ENCODE measurements around the gene ATPAF1.

ATPAF1 gene

DNA sequence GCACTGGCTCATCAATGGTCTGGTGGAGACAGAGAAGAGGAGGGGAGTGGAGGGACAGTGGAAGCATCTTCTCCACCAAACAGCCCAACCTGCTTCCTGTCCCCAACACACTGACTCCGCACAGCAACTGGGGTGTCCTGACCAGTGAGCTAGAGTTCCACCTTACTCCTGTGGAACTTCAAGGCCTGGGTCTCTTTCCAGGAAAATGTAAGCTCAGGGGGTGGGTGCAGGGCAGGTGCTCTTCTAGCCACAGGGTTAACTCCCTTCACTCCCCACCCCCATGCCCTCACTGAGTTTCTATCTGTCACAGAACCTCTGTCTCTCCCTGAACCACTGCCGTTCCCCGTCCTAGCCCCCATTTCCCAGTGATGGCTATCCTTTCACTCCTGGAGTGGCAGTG is 52.4 kb downstream of the ATPAF1 start:
- no peak for DNase-seq (ENCODE audit: low read depth)

DNA sequence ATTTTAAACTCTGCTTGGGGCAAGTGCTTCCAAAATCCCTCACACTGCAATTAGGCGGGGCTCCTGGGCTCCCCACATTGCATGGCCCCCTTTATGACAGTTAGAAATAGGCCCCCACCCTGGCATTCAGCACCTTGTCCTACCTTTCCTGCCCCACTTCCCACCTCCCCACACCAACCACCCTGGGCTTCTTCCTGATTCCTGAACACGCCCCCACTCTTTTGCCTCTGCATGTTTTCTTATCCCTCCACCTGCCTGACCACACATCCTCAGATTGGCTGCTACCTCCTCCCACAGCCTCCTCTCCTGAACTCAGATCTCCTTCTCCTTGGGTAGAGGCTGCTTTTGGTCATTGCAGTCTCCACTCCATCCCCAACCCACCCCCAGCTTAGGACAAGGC is 53.1 kb downstream of the ATPAF1 start:
- DNase-seq (ENCODE audit: low read depth) = no peak

DNA sequence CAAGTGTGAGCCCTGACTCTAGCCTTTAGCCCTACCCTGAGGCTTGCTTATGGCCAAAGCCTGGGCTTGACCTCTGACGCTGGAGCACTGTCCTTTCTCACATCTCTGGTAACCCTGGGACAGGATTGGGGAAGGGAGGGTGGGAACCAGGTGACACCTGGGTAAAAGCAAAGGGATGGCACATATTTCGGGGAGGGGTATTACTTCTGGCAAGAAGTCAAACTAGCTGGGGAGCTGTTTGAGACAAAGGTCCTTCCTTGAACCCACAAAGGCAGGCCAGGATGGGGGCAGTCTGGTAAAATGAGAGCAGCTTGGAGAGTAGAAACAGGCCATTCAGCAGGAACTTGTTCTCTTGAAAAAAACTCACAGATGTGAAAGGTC is 53.6 kb downstream of the ATPAF1 start:
- DNase-seq (ENCODE audit: low read depth) = no peak

DNA sequence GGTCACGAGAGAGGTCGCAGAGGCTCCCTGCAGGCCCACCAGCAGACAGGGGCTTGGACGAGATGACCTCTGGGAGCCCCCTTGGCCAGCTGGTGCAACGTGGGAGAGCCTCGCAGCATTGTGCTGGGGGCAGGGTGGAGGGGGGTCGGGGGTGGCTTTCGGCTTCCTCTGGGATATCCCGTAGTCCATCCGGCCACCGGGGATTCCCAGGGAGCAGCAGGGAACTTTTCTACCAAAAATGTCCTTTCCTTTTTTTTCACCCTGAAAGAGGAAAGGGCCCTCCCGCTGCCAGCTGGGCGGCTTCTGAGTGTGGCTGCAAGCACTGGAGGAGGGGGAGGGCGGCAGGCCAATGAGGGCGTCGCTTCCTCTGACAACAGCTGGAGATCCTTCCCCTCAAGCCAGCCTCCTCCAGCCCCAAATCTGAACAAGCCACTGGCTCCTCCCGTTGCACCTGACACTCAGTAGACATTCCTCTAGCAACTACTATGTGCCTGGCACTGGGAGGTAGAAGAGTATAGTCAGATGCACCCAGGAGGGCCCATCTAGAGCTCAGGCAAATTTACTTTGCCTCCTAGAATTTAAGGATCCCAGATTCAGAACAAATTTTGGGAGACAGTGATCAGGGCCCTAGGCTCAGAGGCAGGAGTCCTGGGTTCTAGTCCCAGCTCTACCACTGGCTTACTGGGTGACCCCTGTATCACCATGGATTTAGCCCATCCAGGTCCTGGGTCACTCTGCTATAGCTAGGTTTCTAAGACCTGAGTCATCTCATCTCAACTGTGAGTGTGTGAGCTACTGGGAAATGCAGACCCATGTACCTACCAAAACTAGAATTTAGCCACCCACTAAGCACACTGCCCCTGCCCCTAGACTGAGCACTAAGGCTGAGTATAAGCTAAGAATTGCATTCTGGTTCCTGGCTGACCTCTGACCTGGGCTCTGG is 54.2 kb downstream of the ATPAF1 start:
- DNase-seq (ENCODE audit: low read depth) = peak; percentile 38

DNA sequence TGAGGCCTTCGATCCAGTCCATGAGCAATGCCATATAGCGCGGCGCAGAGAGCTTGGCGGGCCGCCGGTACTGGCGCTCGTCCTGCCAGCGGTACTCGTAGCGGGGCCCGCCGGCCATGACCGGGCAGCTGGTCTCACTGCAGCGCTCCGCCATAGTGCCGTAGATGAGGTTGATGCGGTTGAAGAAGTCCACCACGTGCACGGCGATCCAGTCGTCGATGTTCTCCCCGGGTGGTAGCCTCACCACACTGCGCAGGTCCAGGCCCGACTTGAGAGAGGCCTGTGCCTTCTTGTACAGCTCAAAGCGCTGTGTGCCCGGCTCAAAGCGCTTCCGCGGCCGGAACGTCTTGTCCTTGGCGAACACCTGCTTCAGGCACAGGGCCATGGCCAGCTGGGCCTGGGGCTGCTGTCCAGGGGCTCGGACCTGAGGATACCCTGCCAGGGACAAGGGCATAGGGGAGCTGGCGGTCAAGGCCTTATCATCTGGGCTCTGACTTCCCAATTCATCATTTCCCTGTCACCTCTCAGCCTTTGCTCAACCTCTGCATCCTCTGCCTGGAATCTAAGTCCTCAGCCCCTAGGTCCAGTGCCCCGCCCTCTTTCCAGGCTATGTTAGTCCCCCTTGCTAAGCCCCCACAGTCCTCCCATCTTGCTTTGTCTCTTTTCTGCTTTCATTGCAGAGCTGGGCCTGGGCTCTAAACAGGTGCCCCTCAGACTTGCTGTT is 55.1 kb downstream of the ATPAF1 start:
- DNase-seq (ENCODE audit: low read depth) = no peak

DNA sequence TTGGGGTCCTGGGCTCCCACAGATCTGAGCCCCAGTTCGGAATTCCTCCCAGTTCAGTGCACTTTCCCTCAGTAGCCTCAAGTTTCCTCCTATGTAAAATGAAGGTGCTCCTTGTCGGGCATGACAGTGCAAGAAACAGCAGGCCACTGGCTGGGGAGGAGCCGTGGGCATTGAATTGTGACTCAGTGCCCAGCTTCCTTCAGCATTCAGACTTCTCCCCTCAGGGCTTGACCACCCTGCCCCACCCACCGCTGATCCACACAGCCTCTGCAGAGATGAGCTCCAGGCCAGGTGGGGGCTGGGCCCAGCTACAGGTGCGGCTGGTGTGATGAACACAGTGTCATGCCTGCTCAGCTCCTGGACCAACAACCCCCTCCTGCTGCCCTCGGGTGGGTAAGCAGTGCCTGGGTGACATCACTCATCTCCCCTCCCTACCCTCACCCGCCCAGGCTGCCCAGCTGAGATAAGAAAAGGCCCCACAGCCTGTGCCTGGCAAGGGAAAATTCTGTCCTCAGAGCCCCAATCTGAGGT is 56.4 kb downstream of the ATPAF1 start:
- DNase-seq (ENCODE audit: low read depth) = no peak

DNA sequence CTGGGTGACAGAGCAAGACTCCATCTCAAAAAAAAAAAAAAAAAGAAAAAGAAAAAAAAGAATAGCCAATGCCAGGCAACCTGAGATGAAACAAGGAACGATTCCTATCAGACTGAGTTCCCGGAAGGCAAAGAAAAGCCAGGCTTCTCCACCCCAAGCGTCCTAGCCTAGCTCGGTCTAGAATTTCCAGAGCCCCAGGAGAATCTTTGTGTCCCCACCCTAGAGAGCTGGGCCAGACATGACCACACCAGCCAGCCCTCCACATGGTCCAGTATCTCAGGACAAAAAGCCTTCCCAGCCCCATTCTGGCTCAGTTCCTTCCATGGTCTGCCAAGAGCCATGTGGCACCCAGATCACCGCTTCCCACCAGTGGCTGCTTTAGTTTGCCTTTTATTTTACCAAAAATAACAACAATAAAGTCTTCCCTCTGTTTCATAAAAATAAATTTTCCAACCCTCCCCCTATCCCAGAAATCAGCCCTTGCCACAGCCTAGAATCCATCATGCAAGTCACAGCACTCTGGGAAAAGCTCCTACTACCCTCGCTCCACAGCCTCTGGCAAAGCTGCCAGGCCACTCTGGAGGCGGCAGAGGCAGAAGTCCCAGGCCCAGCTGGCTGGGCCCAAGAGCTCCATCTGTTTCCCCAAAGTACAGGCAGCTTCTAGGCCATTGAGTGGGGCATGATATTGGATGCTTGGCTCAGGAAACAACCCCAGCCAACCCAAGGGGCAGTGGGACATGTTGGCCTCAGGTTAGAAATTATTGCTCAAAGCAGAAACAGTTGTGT is 60.6 kb downstream of the ATPAF1 start:
- no peak for DNase-seq (ENCODE audit: low read depth)

DNA sequence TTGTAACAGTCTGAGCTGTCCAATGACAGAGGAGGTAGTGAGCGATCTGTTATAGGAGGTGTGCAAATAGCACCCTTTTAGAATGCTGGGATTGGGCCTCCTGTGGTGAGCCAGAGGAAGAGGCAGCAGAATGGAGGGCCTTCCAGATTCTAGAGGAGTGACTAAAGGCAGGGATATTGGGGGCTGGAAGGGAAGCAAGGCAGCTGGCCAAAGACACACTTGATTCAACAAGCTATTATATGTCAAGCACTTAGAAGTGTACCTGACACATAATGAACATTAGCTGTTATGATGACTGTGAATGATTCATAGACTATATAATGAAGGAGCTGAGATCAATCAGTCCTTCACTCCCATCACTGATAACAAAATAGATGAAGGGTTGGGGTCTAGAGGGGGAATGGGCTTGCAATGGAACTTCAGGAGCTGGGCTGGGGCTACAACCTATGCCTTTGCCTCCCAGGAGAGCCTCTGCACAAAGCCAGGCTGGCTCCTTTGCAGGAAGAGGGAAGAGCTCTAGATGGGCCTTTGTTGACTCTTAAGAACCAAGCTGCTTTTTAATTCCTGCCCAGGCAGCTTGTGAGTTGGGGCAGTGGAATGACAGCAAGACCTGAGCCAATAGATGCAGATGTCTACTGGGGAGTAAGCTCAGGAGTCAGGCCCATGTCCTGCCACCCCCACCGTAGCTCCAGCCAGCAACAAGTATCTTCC is 61.8 kb downstream of the ATPAF1 start:
- no peak for DNase-seq (ENCODE audit: low read depth)

DNA sequence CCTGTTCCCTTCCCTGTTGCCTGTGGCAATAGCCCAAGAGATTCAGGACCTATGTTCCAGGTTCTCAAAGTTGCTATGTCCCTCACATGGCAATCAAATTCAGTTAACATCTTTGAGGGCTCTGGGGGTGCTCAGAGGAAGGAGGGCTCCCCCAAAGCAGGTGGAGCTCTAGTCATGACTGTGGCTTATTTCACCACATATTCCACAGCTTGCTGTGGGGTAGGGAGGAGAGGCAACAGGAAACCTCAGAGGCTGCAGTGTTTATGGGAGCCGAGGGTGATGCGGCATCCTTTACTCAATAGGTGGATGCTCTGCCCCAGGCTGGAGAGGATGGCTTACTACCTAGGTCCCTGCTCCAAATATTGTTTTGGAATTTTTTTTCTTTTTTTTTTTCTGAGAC is 62.9 kb downstream of the ATPAF1 start:
- DNase-seq (ENCODE audit: low read depth) = no peak

DNA sequence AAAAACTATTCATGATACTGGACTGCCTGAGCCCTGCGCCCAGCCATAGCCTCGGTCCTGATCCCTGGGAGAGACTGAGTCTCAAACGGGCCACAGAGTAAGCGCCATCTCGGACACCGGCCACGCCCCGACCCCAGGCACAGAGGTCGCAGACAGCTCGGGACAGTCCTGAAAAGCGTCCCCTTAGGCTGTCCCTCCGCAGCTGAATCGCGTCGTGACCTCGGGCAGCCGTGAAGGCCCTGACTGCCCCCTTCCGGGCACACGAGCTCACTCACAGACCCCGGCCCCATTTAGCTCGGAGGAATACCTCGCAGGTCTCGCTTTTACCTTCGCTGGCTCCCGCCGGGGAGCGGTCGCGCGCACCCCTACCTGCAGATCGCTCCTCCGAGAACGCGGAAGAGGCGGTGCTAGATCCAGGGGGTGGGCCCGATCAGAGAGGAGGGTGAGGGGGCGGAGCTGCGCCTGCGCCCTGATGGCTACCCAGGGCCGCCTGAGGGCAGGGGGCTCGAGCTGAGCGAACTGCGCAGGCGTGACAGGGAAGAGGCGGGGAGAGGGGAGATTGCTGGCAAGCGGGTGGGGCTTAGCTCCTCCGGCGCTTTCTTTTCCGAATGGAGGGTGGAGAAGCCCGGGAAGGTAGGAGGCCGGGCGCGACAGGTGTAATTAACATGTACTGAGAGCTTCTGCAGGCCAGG is 64.2 kb downstream of the ATPAF1 start, which contains the start of gene MKNK1:
Gene MKNK1, minus strand, starts transcription at position 411 of the 692 bp plus-strand sequence. CDS start 20,941 bp downstream, outside the sequence.
- DNase-seq (ENCODE audit: low read depth) = peak; percentile 86

DNA sequence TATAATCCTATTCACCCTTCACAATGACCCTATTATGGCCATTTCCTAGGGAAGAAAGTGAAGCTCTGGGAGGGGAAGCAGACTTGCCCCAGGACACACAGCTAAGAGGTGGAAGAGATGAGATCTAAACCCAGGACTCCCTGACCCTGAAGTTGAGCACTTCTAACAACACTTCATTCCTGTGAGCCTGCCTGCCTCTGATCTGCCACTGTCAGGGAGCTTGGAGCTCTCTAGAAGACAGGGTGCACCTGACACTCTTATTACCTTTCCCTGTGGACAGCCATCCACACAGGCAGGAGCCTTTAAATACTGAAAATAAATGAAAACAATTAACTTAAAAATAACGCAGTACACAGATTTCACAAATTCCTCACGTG is 64.7 kb downstream of the ATPAF1 start:
- no peak for DNase-seq (ENCODE audit: low read depth)

DNA sequence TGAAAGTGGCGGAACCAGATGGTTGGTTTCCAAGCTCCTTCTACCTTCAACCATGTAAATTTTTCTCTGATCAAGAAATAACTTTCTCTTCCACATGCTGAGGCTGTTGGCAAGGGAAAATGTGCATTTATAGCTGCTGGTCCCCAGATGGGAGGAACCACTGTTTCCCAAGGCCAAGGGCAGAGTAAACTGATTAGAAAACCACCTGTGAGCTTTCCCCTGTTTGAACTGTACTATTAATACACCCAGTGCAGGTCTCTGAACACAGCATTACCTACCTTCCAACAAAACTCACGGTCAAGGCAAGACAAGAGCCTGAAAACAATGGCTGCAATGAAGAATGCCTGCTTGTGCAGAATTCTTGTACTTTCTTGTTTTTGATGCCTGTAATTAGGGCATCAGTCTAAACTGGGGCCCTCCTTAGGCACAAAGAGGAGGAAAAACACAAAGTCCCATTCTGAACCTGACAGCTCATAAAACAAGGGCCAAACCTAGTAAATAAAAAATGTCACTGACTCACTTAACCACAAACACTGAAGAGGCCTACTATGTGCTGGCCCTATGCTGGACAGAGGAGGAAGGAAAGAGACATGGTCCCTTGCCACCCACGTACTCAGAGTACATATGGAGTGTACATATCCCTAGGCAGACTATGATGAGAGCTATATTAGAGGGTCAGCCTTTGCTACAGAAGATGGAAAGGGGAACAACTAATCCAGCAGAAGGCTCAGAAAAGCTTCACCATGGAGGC is 66.7 kb downstream of the ATPAF1 start:
- no peak for DNase-seq (ENCODE audit: low read depth)

DNA sequence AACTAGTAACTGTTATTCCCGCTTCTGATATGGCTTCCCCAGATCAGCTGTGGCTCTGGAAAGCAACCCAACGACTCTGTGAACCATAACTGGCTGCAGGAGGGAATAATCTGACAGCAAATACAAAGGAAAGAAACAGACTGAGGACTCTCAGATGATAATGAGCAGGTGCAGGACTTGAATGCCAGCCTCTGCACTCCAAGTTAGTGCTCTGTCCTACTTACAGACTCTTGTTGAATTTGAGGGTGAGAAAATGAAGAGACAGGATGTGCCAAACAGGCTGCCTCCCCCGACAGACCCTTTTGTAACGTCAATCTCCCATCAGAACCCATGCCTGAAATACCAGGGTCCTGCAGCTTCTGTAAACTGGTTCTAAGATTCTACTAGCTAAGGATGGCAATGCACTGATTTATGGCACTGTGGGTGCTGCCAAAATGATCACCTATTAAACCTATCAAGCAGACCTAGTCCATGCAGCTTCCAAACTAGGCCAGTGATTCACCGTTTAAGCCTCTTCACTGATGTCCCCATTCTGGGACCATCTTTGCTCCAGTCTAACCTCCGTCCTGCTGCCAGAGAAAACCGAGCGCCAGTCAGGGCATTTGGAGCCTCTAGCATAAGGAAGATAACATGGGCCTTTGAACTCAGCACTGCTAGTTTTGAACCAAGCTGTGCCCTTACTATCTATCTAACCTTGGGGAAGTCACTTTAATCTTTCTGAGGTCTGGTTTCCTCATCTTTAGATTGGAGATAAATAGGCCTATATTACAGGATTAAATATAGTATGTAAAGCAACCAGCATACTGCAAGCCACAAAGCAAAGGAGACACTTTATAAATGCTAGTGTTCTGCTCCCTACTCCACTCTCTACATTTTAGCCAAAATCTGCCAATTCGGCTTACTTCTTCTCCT is 68.8 kb downstream of the ATPAF1 start:
- no peak for DNase-seq (ENCODE audit: low read depth)

DNA sequence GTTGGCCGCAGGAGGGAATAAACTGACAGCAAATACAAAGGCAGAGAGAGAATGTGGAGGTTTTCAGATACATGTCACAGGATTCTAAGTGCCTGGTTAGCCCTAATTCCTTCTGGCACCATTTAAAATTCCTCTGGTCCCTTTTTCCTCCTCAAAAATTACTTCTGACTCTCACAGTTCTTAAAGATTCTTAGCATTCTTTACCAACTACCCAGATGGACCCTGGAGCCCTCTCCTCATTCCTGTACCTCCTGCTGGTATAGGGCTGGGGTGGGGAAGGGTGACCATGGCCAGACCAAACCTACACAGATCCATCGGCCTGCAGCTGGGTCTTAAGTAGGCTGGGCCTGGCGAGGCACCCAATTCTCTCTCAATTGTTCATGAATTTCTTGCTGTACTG is 71.3 kb downstream of the ATPAF1 start:
- DNase-seq (ENCODE audit: low read depth) = no peak

DNA sequence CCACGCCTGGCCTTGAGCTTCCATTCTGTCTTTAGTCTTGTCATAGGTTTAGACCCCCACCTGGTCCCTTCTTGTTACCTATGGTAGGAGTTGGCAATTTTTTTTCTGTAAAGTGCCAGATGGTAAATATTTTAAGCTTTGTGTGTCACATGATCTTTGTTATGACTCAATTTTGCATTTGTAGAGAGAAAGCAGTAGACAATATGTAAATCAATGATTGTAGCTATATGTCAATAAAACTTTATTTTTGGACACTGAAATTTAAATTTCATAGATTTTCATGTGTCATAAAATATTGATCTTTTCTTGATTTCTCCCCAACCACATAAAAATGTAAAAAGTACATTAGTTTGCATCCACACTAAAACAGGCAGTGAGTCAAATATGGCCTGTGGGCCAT is 72.1 kb downstream of the ATPAF1 start:
- DNase-seq (ENCODE audit: low read depth) = no peak

DNA sequence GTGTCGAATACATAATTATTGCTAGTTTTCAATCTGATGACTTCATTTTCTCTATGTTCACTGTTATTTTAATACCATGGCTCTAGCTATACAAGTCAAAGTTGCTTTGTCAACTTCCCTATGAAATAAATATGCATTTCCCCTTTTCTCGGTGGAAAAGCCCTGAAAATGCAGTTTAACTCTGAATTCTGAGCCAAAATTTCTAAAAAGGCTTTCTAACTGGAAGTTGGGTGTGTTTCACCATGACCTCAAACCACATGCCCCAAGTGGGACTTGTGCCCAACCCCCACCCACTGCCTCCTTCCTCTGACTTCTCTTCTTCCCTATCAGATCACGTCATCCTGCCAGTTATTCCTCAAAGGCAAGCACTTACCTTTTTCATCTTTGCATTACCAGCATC is 73.0 kb downstream of the ATPAF1 start:
- DNase-seq (ENCODE audit: low read depth) = no peak

DNA sequence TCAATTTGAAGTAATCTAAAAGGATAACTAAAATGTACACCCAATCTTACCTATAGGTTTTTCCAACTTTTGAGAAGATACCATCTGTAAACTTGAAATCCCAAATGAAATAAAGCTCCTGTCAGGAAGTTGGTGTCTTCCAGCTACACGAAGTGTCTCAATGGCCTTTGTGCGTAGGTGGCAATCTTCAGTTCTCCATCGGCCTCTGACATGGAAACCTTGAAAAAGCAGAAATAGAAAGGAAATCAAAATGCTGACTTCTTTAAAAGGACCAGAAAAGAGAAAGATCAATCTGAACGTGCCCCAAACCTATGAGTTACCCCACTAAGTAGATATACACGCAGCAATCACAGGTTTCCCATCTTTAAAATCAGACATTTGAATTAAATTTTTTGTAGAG is 74.1 kb downstream of the ATPAF1 start:
- DNase-seq (ENCODE audit: low read depth) = no peak

DNA sequence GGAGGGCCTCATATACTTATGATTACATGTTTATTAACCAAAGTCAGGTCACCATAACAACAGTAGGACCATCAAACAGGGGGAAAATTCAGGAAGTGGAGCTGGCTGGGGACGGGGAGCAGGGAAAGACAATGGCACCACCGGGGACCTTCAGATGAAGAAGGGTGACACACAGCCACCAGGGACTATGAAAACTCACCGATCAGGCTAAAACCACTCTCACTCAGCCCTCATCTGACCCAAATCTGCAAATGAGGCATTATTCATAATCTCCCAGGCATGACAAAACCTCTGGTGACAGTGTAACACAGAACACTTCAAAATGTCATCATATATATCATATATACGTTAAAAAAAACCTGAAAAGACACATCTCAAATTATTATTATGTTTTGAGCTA is 75.3 kb downstream of the ATPAF1 start:
- DNase-seq (ENCODE audit: low read depth) = no peak

DNA sequence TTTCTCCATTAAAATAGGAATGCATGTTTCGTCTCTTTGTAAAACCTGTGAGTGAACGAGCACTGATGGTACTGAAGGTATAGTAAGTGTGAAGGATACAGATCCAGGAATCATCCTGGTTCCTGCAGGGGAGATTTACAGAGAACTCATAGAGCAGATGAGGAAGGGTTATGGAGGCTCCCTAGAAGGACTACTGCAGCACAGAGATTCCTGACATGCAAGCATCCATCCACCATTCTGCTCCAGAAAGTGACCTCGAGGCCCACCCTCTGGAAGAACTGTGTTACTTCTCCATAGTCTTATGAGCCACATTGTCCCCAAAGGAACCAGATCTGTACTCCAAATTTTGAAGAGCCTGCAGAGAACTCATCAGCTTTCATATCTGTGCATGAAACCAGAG is 78.6 kb downstream of the ATPAF1 start:
- DNase-seq (ENCODE audit: low read depth) = no peak
